ENCODE results near the gene ALDOB.

Gene ALDOB

DNA sequence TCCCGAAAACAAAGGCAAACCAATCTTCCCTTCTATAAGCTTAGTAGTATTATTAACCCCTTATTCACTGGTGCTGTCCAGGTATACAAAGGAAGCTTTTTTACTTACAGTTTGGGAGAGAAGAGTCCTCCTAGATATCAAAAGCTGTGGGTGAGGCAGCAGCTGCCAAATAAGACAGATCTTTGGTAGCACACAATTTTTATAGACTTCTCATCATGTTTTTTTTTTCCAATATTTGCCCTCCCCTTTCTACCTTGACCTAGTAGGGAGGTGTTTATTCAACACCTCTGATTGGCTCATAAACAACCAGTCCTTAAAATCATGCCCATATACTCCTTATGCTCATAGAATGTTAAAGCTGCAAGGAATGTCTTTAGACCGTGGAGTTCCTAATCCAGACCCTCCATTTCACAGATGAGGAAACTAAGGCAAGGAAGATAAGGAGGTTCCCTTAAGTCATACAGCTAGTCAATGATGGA is at the start of gene ALDOB:
Gene ALDOB, minus strand, starts transcription at position 174 of the 479 bp plus-strand sequence. CDS start 4,887 bp downstream, outside the sequence.
- DNase-seq: no peak

DNA sequence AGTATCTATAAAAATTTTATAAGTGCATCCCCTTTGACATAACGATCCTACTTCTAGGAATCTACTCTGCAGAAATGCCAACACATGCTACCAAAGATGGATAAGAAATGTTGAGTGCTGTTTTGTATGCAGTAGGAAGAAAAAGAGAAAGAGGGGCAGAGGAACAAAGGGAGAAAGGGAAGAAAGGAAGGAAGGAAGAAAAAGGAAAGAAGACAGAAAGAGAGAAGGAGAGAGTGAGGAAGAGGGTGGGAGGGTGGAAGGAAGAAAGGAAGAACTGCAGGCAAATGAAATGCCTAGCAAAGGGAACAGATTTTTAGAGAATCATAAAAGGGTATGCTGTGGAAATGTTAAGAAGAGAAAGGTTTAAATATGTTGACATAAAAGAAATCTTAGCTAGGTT is 48.5 kb upstream of the ALDOB start:
- no peak for DNase-seq

DNA sequence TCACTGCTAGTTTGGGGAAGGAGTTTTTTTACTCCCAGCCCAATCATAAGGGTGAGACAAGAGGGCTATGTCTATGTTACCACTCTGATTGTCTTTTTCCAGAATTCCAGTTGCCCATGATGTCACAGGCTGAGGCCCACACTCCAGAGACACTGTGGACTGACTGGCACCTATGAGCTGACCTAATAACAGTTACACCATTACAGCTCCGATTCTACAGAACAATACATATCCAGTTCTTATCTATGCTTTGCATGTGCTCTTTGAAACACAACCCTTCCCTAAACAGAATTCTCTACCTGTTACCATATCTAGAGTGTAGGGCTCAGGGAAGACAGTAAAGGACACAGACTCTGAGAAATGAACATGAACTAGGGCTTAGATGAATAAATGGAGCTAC is 45.7 kb upstream of the ALDOB start:
- DNase-seq: no peak

DNA sequence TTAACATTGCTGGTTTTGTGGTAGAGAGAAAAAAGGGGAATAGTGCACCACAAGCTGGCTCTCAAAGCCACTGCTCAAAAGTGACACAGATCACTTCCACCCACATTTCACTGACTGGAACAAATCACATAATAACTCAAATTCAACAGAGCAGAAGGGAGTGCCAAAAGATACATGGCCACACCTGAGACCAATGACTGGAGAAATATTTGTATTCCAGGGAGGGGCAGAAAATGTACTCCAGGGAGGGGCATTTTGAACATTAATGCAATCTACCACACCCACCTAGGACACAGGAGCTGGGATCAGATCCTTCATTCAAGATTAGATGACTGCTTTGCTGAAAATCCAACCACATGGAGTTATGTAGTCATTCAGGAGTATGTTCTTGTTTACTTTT is 44.8 kb upstream of the ALDOB start:
- DNase-seq: no peak

DNA sequence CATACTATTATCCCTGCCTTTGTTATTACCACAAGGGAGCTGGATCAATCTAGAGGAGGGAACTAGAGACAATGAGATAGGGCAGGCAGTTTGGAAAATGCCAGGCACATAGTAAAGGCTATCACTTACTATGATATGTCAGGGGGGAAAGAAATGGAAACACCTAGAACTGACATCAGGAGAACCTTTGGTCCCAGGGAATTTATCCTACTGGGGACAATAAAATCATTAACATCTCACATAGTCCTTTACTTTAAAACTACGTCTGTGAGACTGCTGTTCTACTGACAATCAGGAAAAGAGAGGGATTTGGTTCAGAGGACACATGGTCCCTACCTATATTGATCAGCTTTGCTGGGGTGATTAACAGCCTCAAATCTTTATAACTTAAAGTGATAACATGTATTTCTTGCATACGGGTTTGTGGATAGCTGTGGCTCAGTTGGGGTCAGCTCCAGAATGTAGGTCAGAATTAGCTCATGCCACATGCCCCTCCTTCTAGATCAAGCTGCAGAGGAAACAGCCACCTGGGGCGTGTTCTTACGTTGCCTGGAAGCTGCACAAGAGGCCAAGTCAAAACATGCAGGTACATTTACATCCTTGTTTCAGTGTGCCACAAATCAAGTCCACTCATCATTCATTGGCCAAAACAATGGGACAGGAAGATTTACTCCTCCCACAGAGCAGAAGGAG is 43.9 kb upstream of the ALDOB start:
- no peak for DNase-seq

DNA sequence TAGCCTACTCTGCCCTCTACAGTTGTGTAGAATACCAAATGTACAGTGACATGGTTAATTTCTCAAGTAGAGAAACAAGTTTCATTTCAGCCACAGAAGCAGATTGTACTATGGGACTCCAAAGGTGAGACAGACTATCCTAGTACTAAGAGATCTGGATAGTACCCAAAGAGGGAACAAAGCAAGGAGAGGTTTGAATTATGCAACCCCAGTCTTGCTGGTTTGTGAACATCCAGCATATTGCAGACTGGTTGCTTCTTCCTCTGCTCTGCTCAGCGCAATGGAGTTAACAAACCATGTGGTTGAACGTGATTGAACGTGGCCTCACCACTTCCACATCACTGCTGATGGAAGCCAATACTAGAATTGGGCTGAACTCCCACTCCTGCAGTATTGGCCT is 43.3 kb upstream of the ALDOB start:
- no peak for DNase-seq

DNA sequence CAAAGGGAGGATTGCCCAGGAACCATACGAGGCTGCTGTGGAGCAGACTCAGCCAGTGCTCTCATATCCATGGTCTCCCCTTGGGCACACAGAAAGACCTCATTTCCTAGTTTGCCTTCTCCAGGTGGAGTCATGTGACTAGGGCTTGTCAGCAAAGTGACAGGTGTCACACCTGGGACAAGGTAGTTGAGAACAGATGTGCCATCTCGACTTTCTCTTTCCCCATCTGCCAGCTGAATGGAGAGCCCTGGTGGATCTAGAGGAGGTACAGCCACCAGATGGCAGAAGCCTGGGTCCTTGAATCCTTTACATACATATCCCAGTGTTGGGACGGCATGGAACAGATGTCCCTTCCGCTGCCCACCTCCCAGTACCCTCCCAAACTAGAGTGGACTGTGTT is 42.9 kb upstream of the ALDOB start:
- no peak for DNase-seq

DNA sequence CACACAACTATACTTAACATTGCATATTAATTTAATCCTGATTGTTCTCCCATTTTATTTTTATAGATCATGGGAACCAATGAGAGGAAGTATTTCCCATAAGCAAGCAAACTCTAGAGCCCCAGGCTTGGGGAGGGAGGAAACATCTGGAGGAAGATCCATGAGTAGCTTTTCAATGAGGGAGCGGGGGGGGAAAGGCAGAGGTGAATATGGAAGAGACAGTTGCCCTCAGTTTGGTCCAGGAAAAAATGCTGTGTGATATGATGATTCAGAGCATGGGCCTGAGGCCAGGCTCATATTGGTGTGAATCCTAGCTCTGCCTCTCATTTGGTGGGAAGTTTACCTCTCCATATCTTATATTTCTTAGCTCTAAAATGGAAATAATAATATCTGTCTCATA is 42.2 kb upstream of the ALDOB start:
- DNase-seq: no peak

DNA sequence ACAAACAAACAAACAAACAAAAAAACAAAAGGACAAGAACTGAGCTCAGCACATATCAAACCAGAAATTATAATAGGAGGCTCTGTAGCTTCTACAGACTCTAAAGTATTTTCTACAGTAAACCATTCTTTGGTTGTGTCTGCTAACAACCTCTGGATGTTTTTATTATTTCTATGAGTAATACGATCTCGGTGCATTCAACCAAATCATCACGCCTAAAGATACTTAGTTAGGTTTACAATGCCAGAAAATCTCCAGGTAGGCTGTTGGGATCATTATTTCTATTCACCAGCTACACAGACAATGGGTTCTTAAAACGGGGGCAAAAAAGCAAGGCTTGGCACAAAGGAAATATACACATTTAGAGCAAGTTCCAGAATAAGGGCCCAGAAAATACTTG is 41.6 kb upstream of the ALDOB start:
- no peak for DNase-seq

DNA sequence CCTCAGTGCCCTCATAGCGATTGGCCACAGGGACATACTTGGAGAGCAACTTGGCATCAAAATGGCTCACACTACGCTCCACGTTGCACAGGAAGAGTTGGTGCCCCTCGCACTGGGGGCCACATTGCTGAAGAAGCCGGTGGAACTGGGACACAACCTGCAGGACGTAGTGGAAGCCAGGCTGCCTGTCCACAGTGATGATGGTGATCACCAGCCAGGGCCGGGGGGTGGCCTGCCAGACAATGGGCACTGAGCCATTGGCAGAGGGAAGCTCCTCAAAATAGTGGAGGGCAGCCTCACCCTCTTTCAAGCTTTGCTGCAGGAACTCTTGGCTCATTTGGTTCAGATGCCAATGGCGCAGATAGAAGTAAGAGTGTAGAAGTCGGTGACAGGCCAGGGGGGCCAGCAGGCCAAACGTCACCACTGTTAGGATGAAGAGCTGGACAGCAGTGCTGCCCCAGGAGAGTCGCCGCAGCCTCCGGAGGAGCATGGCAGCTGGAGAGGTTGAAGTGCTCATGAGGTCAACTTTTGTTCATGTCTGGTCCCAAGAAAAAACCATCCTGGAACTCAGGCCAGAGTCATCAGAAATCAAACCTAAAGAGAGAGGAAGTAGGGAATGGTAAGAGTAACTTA is 41.1 kb upstream of the ALDOB start:
- DNase-seq: no peak

DNA sequence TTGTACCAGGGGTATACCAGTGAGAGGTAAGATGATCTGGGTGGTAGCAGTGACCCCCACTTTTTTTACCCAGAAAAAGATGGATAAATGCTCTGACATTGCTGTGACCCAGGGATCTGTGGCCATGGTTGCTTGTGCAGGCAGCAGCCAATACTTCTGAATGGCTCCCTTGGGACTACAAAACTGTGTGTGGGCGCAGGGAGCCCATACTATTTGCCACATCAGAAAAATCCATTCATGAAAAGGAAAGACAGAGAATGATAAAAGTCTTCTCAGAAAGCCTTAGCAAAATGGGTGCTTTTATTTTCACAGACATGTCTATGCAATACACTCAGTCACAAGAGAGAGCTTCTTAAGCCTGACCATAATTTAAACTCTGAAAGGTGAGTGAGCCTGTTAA is 37.3 kb upstream of the ALDOB start:
- DNase-seq: no peak

DNA sequence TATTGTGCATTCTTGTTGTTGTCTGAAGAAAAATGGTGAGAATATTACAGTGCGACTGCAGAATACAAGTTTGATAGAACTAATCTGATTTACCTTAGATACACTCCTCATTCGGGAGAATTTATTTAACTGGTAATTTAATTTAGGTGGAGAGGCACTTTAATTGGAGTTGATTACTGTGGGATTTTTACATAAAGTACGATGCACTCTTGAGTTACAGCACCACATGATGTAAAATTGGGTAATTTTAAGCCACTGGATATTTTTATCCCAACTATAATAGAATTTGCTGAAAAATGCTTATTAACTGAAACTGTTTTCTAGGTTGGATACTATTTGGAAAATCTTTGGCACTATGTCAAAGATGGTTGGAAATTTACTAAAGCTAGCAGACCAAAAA is 35.4 kb upstream of the ALDOB start:
- DNase-seq: no peak

DNA sequence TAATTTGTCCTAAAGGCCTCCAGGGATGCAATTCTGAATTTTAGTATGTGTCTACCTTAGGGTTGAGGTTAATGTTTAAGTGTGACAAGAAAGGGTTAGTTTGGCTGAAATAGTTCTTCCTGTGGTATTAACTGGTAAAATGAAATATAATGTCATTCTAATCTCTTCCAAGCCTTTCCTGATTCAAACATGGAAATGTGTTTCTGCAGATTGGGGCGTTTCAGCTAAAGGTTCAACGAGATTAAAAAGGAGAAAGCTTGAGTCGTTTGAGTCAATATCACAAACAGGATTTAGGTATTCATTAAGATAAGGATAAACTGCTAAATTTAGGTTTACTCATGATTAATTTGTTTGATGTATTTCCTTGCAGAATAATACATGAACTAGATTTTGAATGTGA is 34.4 kb upstream of the ALDOB start:
- no peak for DNase-seq

DNA sequence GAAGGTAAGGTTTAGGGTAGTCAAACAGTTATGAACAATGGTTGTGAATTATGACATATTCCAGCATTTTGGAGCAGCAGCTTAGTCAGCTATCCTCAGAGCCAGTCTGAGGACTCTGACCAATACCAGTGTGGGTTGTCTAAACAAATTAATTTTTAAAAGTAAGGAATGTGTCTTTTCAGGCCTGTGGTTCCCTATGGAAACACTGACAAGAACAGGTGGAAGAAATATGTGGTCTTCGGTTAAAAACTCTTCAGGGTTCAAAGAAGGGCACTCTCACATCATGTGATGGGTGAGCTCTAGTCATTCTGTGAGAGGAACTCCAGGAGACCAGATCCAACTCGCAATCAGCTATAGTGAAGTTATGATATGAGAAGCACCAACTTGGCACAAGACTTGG is 33.5 kb upstream of the ALDOB start:
- DNase-seq: no peak

DNA sequence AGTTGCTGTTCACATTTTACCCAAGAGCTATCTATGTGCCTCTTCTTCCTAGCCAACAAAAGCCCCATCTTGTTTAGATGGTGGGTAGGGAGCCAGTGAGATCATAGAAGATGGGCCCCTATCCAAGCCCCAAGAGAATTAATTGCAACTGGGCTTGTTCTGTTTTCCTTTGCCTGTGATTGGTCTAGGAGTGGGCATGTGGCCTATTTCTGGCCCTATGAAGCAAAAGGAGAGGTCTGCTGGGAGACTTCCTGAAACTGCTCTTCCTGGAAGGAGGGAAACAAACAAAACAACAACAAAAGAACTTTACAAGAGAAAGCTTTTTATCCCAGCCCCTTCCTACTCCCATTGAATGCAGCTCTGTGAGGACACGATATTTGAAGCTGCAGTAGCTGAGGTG is 32.5 kb upstream of the ALDOB start:
- peak in 20 of 51 donors; percentile 6 to 59 (median 22) for DNase-seq

DNA sequence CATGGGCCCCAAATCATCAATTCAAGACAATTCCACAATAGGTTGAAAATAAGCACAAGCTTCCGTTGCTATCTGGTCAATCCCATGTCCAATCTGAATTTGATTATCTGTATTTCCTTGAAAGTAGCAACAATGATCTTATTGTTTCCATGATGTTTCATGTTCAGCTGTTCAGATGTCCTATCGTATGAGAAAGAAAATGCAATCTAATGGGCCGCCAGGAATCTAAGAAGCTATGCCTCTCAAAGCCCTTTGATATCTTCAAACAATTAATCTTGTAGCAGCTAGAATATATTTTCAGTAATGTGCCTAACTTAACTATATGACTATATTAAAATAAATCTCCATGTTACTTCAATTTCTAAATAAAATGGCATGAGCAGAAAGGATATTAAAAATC is 32.1 kb upstream of the ALDOB start:
- DNase-seq: no peak

DNA sequence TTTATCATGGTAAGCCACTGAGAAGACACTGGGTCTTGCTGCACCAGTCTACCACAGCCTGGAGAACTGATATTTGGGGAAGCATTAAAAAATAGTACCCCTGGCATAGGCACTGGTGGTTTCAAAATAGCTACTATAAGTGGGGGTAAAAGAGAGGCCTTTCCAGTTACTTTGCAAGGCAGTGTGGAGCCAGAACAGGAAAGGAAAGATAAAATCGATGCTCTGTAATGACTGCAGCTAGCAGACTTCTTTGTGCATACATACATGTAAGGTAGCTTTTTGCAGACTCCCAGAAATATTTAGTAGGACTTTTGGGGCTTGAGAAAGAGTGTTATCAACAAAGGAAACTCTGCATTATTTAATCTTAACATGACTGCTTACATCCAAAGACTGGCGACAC is 31.3 kb upstream of the ALDOB start:
- no peak for DNase-seq

DNA sequence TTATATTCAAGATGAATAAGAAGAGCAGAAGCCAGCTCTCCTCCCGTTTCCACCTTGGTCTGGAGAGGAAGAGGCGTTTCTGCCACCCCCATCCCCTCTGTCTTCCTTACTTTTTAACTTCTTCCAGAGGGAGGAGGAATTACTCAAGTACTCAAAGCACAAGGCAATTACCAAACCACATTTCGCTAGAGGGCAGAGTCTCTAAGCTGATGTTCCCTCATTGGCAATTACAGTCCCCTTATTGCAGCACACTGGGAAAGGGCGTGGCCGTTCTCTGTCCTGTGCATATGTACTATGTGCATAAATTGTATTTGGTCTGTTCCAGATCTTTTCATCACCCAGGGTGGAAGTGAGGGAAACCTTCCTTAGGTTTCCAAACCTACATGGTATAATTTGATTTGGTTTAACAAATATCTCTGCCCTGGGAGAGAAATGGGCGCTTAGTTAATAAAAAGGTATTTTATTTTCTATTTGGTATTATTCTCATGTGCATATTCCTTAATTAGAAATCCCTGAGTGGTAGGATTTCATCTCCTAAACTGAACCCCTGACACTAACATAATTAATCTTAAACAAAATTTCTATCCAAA is 29.8 kb upstream of the ALDOB start:
- peak in 13 of 51 donors; percentile 6 to 52 (median 24) for DNase-seq

DNA sequence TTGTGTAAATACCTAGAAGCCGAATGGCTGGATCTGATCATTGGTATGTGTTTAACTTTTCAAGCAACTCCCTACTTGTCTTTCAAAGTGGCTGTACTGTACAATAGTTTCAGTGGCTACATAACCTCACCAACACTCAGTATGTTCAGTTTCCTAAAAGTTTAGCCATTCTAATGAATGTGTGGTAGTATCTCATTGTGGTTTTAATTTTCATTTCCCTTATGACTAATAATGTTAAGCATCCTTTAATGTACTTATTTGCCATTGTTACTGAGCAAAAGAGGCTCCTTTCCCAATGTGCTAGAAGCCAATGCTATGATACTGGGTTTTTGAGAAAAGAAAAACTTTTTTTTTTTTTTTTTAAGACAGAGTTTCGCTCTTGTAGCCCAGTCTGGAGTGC is 27.8 kb upstream of the ALDOB start:
- no peak for DNase-seq

DNA sequence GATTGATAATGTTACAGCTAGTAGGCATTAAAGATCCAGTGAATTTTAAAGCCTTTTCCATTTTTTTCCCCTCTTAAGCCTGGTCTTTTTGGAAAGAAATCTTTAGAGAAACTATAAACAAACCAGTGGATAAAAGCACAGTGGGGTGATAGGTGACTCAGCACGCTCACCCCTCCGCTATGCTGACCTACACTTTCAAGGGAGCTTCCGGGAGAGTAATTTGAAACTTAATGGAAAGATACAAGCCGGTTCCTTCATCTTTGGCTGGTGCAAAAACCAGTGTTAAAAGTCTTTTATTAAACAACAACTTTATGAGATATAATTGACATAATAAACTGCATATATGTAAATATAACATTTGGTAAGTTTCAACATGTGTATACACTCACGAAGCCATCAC is 27.0 kb upstream of the ALDOB start:
- DNase-seq: no peak

DNA sequence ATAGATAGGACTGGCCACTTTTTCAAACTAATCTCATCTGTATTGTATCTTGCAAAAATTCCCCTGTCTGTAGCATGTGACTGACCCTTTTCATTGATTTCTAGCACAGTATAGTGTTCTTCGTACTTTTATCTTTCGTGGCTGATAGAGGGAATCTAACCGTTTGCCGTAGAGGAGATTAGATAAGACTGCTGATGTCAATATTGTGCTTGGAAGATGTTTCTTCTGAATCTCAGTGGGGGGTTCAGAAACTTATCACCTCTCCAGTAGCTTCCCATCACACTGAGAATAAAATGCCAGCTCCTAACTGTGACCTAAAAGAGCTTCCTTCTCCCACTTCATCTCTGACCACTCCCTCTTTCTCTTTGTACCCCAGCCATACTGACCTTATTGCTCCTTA is 25.4 kb upstream of the ALDOB start:
- no peak for DNase-seq

DNA sequence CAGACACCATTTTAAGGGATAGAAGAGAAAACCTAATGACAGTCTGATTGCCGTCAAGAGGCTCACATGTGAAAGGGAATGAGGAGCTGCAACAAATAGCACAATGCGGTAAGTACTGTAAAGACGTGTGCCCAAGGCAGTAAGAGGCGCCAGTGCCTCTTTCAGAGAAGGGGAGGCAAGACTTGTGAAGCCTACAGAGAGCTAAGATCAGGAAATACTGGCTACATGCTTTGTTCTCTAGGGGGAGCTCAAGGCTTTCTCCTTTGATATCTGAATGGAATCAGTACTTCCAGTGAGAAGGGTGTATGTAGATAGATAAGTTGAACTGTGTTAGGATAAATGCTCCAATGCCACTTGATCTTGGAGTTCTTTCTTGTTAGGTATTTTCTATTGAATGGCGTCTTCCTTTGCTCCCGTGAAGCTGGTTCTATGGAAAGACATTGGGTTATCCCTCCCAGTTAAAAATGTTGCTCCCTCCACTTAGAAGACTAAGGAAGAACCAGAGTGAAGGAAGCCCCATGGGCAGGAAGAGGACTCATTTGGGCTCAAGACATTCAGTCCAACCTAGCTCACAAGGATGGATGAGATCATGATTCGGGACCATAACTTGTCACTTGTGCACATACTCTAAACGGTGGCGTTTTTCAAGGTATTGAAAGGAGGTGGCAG is 23.5 kb upstream of the ALDOB start:
- peak in 6 of 51 donors; percentile 17 to 83 (median 36) for DNase-seq

DNA sequence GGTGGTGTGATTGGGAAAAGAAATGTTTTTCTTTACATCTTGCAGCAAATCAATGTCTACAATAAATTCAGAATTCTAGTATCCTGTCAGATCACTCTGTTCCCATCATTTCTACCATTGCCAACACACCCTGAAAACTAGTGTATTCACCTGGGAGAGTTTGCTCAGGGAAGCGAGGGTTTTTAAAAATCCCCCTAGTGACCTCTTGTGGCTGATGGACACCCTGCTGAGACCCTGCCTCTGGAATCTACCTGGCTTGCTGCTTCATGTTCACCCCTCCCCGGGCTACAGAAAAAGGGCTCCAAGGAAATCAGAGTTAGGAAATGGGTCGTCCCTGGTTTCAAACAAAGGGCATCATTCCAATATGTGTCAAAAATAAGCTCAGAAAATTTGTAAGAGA is 21.4 kb upstream of the ALDOB start:
- no peak for DNase-seq
